ENCODE results near the gene GBGT1.

The GBGT1 gene

GRCh38 chr9:133144904-133145851 is 18.5 kb downstream of the GBGT1 start:
- no peak overlapping the region for H3K9ac ChIP-seq (ENCODE audit: low read length)
- H3K4me1 ChIP-seq (ENCODE audit: control insufficient read depth, low read depth, low read length) = peaks cover 11% of the 10 kb centered on the region
- H3K4me3 ChIP-seq (ENCODE audit: low read length) = peak overlapping the region; percentile 19
- H3K27ac ChIP-seq (ENCODE audit: low read length) = no peak overlapping the region
- H3K27me3 ChIP-seq (ENCODE audit: control insufficient read depth, insufficient read depth, low read length) = peaks cover 17% of the 10 kb centered on the region
- H3K9me3 ChIP-seq (ENCODE audit: control insufficient read depth, low read depth, low read length) = no peaks in the 10 kb centered on the region
- no peaks in the 10 kb centered on the region for H3K36me3 ChIP-seq (ENCODE audit: control insufficient read depth, low read depth, low read length)

DNA sequence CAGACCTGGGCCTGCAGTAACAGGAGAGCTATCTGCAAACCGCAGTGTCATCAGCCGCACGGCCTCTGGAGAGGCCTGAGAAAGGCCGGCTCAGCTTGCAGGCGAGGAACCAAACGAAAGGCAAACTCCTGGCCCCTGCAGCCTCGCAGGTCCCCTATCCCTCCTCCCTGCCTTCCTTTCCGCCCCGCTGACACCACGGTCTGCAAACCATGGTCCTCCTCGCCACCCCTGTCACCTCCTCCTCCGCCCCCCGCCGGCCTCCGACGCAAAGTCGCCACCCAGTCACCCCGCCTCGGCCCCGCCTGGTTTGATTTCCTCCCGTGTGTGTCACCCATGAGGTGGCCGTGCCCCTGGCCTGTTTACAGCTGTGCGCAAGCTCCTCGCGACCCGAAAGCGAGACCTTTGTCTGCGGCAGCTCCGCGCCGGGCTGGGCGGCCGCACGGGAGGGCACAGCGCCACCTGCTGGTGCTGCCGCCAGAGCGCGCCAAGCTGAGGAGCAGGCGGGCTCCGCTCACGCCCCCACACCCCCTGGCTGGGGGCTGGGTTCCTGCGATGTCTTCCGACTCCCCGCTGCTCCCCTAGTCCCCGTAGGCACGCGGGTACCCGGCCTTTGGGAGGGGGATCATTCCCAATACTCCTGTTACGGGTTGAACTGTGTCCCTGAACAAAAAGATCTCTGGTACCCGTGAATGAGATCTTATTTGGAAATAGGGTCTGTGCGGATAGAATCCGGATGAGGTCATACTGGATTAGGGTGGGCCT is 19.4 kb downstream of the GBGT1 start:
- Histone ChIP-seq H3K9ac (ENCODE audit: low read length) (peak overlapping the region; percentile 48), H3K27ac (ENCODE audit: low read length) (no peak overlapping the region), H3K4me1 (ENCODE audit: control insufficient read depth, low read depth, low read length) (peaks cover 11% of the 10 kb centered on the region), H3K9me3 (ENCODE audit: control insufficient read depth, low read depth, low read length) (no peaks in the 10 kb centered on the region), H3K27me3 (ENCODE audit: control insufficient read depth, insufficient read depth, low read length) (peaks cover 17% of the 10 kb centered on the region), H3K36me3 (ENCODE audit: control insufficient read depth, low read depth, low read length) (no peaks in the 10 kb centered on the region), H3K4me3 (ENCODE audit: low read length) (peak overlapping the region; percentile 46)

DNA sequence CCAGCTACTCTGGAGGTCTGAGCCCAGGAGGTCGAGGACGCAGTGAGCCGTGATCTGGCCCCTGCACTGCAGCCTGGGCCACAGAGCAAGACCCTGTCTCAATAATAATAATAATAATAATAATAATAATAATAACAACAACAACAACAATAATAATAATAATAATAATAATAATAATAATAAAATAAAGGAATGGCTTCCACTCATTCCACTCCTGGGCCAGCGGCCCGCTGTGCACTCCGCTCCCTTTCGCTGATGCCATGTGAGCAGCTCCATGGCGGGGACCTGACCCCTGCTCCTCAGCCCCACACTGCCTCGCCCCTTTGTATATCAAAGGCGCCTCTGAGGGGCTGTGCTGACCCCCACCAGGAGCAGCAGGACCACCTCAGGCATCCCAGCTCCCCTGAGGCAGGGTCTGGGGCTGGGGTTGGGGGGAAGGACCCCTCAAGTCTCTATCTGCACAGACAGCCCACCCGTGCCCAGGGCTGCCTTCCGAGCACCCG is 20.0 kb downstream of the GBGT1 start:
- Histone ChIP-seq H3K27me3 (ENCODE audit: control insufficient read depth, insufficient read depth, low read length) (peaks cover 17% of the 10 kb centered on the region), H3K9ac (ENCODE audit: low read length) (peak overlapping the region; percentile 48), H3K36me3 (ENCODE audit: control insufficient read depth, low read depth, low read length) (no peaks in the 10 kb centered on the region), H3K9me3 (ENCODE audit: control insufficient read depth, low read depth, low read length) (no peaks in the 10 kb centered on the region), H3K4me1 (ENCODE audit: control insufficient read depth, low read depth, low read length) (peaks cover 11% of the 10 kb centered on the region), H3K4me3 (ENCODE audit: low read length) (peak overlapping the region; percentile 46), H3K27ac (ENCODE audit: low read length) (no peak overlapping the region)

- H3K9me3 ChIP-seq (ENCODE audit: control insufficient read depth, low read depth, low read length) = no peaks in the 10 kb centered on the region
- H3K4me1 ChIP-seq (ENCODE audit: control insufficient read depth, low read depth, low read length) = peaks cover 7% of the 10 kb centered on the region
- H3K27me3 ChIP-seq (ENCODE audit: control insufficient read depth, insufficient read depth, low read length) = peaks cover 12% of the 10 kb centered on the region
- H3K4me3 ChIP-seq (ENCODE audit: low read length) = no peak overlapping the region
- no peak overlapping the region for H3K9ac ChIP-seq (ENCODE audit: low read length)
- no peak overlapping the region for H3K27ac ChIP-seq (ENCODE audit: low read length)
- no peaks in the 10 kb centered on the region for H3K36me3 ChIP-seq (ENCODE audit: control insufficient read depth, low read depth, low read length)
These were observed 20.8 kb downstream of the GBGT1 start for GRCh38 chr9:133142684-133143622.

- Histone ChIP-seq H3K9me3 (ENCODE audit: control insufficient read depth, low read depth, low read length) (no peaks in the 10 kb centered on the region), H3K36me3 (ENCODE audit: control insufficient read depth, low read depth, low read length) (no peaks in the 10 kb centered on the region), H3K27ac (ENCODE audit: low read length) (no peak overlapping the region), H3K27me3 (ENCODE audit: control insufficient read depth, insufficient read depth, low read length) (peaks cover 9% of the 10 kb centered on the region), H3K9ac (ENCODE audit: low read length) (no peak overlapping the region), H3K4me3 (ENCODE audit: low read length) (no peak overlapping the region), H3K4me1 (ENCODE audit: control insufficient read depth, low read depth, low read length) (peaks cover 3% of the 10 kb centered on the region)
These were observed 21.7 kb downstream of the GBGT1 start for GRCh38 chr9:133141833-133142595.

- Histone ChIP-seq H3K27ac (ENCODE audit: low read length) (no peak overlapping the region), H3K9ac (ENCODE audit: low read length) (no peak overlapping the region)
These were observed 23.1 kb downstream of the GBGT1 start for GRCh38 chr9:133140606-133141005.

DNA sequence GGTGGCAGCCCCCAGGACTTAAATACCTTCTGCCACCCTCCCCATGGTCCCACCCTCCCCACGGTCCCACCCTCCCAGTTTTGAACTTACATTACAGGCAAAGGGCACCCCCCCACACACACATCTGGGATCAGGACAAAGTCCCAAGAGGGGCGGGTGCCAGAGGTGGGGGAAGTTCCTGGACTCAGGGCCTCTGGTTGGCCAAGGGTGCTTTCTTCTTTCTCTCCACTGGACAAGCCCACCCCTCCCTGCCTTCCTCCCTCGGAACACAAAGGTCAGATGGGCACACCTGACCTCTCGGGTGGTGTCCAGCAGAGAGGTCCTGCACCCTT is 23.6 kb downstream of the GBGT1 start:
- Histone ChIP-seq H3K4me1 (ENCODE audit: control insufficient read depth, low read depth, low read length) (peaks cover 3% of the 10 kb centered on the region), H3K36me3 (ENCODE audit: control insufficient read depth, low read depth, low read length) (no peaks in the 10 kb centered on the region), H3K4me3 (ENCODE audit: low read length) (no peak overlapping the region), H3K27me3 (ENCODE audit: control insufficient read depth, insufficient read depth, low read length) (peaks cover 5% of the 10 kb centered on the region), H3K9ac (ENCODE audit: low read length) (no peak overlapping the region), H3K27ac (ENCODE audit: low read length) (no peak overlapping the region), H3K9me3 (ENCODE audit: control insufficient read depth, low read depth, low read length) (no peaks in the 10 kb centered on the region)

More at GRCh38 chr9:133140606-133141005, 23.1 kb downstream of the GBGT1 start:
- H3K4me1 ChIP-seq (ENCODE audit: control insufficient read depth, low read depth, low read length) = peaks cover 3% of the 10 kb centered on the region
- no peak overlapping the region for H3K4me3 ChIP-seq (ENCODE audit: low read length)
- H3K27me3 ChIP-seq (ENCODE audit: control insufficient read depth, insufficient read depth, low read length) = peaks cover 9% of the 10 kb centered on the region
- no peaks in the 10 kb centered on the region for H3K9me3 ChIP-seq (ENCODE audit: control insufficient read depth, low read depth, low read length)
- no peaks in the 10 kb centered on the region for H3K36me3 ChIP-seq (ENCODE audit: control insufficient read depth, low read depth, low read length)

DNA sequence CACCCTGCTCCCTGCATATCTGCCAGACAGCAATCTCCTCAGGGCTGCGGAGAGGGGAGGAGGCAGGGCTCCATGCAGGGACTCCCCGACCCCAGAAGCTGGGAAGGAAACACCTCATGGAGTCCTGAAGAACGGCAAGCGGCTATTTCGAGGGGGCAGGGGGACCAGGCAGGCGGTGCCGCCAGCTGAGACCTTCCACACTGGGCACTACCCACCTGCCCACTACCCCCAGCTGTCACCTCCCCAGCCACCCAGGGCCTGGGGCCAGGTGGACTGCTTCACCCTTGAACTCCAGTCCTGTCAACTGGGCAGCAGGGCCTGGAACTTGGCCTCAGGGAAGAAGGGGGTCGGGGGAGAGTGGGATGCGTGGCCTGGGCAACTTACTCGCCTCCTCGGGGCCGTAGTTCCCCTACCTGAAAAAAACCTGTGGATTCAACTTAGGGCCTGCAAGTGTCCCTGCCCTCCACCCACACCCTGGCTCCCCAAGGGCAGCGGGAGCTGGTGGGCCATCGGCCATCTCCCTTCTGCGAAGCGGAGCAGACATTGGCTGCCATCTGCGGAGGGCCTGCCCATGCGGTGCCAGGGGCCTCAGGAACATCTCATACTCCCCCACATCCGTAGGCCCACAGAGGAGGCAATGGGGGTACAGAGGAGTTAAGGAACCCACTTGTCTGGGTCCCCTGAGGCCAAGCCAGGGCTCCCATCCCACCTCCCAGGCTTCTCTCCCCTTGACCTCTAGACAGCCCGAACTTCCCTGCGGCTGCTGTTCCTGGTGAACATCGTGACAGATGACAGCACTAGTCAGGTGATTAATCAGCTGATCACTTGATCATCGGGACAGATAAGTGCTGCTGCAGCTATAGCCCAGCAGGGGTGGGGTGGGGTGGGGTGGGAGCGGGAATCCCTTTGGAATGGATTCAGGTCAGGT is 24.2 kb downstream of the GBGT1 start:
- Histone ChIP-seq H3K27me3 (ENCODE audit: control insufficient read depth, insufficient read depth, low read length) (no peaks in the 10 kb centered on the region), H3K36me3 (ENCODE audit: control insufficient read depth, low read depth, low read length) (no peaks in the 10 kb centered on the region), H3K9ac (ENCODE audit: low read length) (no peak overlapping the region), H3K4me3 (ENCODE audit: low read length) (no peak overlapping the region), H3K9me3 (ENCODE audit: control insufficient read depth, low read depth, low read length) (no peaks in the 10 kb centered on the region), H3K27ac (ENCODE audit: low read length) (no peak overlapping the region), H3K4me1 (ENCODE audit: control insufficient read depth, low read depth, low read length) (peaks cover under 1% of the 10 kb centered on the region)

DNA sequence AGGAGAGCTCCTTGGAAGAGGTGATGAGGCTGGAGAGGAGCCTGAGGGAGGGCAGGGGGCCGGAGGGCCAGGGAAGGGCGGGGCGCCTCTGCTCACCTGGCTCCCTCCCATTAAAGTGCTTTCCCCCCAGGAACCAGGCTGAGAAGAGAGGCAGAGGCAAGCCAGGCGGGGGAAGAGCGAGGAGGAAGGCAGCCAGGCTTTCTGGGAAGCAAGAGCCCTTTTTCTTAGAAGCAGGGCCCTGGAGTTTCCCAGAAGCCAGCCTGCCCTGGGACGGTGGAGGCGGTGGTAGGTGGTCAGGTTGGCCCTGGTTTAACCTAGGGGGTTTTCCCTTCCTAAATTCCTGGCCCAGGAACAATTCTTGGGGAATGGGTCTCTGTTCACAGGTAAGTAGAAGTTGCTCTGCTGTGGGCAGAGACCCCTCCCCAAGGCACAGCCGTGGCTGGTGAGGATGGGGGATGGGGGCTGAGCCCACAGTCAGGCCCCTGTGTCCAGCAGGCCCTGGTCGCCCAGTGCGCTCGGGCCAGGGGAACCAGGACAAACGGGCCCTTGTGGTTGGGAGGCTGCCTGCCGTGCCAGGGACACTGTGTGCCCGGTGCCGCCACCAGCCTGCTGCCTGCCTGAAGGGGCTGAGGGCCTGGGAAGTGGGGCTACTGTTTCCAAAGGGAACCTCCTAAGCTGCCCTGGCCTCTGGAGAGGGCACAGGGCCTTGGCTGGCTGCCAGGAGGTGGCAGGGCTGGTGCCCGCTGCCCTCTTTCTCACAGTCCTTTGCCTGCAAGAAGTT is 26.1 kb downstream of the GBGT1 start:
- Histone ChIP-seq H3K27me3 (ENCODE audit: control insufficient read depth, insufficient read depth, low read length) (no peaks in the 10 kb centered on the region), H3K4me3 (ENCODE audit: low read length) (no peak overlapping the region), H3K4me1 (ENCODE audit: control insufficient read depth, low read depth, low read length) (peaks cover 7% of the 10 kb centered on the region), H3K9me3 (ENCODE audit: control insufficient read depth, low read depth, low read length) (no peaks in the 10 kb centered on the region), H3K27ac (ENCODE audit: low read length) (no peak overlapping the region), H3K36me3 (ENCODE audit: control insufficient read depth, low read depth, low read length) (no peaks in the 10 kb centered on the region), H3K9ac (ENCODE audit: low read length) (no peak overlapping the region)
